ENCODE data around the gene ENPP3.

Gene ENPP3

GRCh38 chr6:131787079-131787478 lies 150.0 kb downstream of the ENPP3 start:
- no peak overlapping the region for H3K4me3 ChIP-seq
- no peak for TF ChIP-seq Cebpa-rat (IDR thresholded peaks at IDR 0.05)
- no peak overlapping the region for H3K9ac ChIP-seq
- H3K4me1 ChIP-seq: peaks cover 10 to 18% (median 13%) of the 10 kb centered on the region in 10 experiments; a peak in 17 of 20 replicates
- no peak overlapping the region for H3K27ac ChIP-seq
- H3K27me3 ChIP-seq: peaks cover 0 to 73% (median 7%) of the 10 kb centered on the region in 11 experiments; a peak in 10 of 22 replicates
- H3K36me3 ChIP-seq: no peaks in the 10 kb centered on the region
- H3K4me2 ChIP-seq: no peak overlapping the region
- H4K20me1 ChIP-seq: peaks cover 0 to 13% (median 0%) of the 10 kb centered on the region in 11 experiments; a peak in 2 of 22 replicates
- H3K9me3 ChIP-seq (replicated peaks in 1 of 11): peaks cover 0 to 42% (median 0%) of the 10 kb centered on the region in 11 experiments; a peak in 9 of 22 replicates

- H3K9ac ChIP-seq: no peak overlapping the region; a peak in 1 of 22 replicates
- peaks cover 0 to 36% (median 0%) of the 10 kb centered on the region in 11 experiments; a peak in 9 of 22 replicates for H3K9me3 ChIP-seq (replicated peaks in 1 of 11)
- peaks cover 0 to 73% (median 7%) of the 10 kb centered on the region in 11 experiments; a peak in 10 of 22 replicates for H3K27me3 ChIP-seq
- peaks cover 0 to 14% (median 0%) of the 10 kb centered on the region in 11 experiments; a peak in 2 of 22 replicates for H4K20me1 ChIP-seq
- no peaks in the 10 kb centered on the region for H3K36me3 ChIP-seq
- no peak for TF ChIP-seq Cebpa-rat (IDR thresholded peaks at IDR 0.05)
- peak overlapping the region in 1 of 11 experiments; percentile 37; a peak in 2 of 22 replicates for H3K27ac ChIP-seq
- peak overlapping the region in 3 of 11 experiments; percentile 10 to 31 (median 11); a peak in 2 of 22 replicates for H3K4me2 ChIP-seq
- H3K4me1 ChIP-seq: peaks cover 10 to 18% (median 13%) of the 10 kb centered on the region in 10 experiments; a peak in 17 of 20 replicates
- no peak overlapping the region for H3K4me3 ChIP-seq
Observed at GRCh38 chr6:131787766-131788712, 150.9 kb downstream of the ENPP3 start.

- Histone ChIP-seq H3K4me2 (peak overlapping the region in 8 of 11 experiments; percentile 2 to 41 (median 22); a peak in 7 of 22 replicates), H3K9me3 (replicated peaks in 1 of 11) (peaks cover 0 to 27% (median 0%) of the 10 kb centered on the region in 11 experiments; a peak in 9 of 22 replicates), H3K4me3 (no peak overlapping the region), H3K9ac (no peak overlapping the region), H3K36me3 (no peaks in the 10 kb centered on the region), H4K20me1 (peaks cover 0 to 14% (median 0%) of the 10 kb centered on the region in 11 experiments; a peak in 2 of 22 replicates), H3K4me1 (peaks cover 10 to 18% (median 13%) of the 10 kb centered on the region in 10 experiments; a peak in 17 of 20 replicates), H3K27me3 (peaks cover 0 to 71% (median 7%) of the 10 kb centered on the region in 11 experiments; a peak in 10 of 22 replicates), H3K27ac (peak overlapping the region in 1 of 11 experiments; percentile 41; a peak in 2 of 22 replicates)
- no peak for TF ChIP-seq Cebpa-rat (IDR thresholded peaks at IDR 0.05)
Observed at GRCh38 chr6:131789219-131789618, 152.1 kb downstream of the ENPP3 start.

GRCh38 chr6:131791476-131791875 lies 154.4 kb downstream of the ENPP3 start:
- H3K9me3 ChIP-seq (replicated peaks in 1 of 11): peaks cover 0 to 23% (median 0%) of the 10 kb centered on the region in 11 experiments; a peak in 8 of 22 replicates
- no peak overlapping the region for H3K4me3 ChIP-seq
- H3K27me3 ChIP-seq: peaks cover 0 to 71% (median 7%) of the 10 kb centered on the region in 11 experiments; a peak in 10 of 22 replicates
- H3K36me3 ChIP-seq: no peaks in the 10 kb centered on the region
- TF ChIP-seq Cebpa-rat (IDR thresholded peaks at IDR 0.05): no peak
- no peak overlapping the region for H3K9ac ChIP-seq
- H3K4me2 ChIP-seq: no peak overlapping the region
- no peak overlapping the region for H3K27ac ChIP-seq
- peaks cover 10 to 18% (median 13%) of the 10 kb centered on the region in 10 experiments; a peak in 17 of 20 replicates for H3K4me1 ChIP-seq
- peaks cover 0 to 14% (median 0%) of the 10 kb centered on the region in 11 experiments; a peak in 2 of 22 replicates for H4K20me1 ChIP-seq

GRCh38 chr6:131792091-131792496 lies 155.0 kb downstream of the ENPP3 start:
- no peaks in the 10 kb centered on the region for H3K36me3 ChIP-seq
- no peak overlapping the region for H3K9ac ChIP-seq
- H3K27me3 ChIP-seq: peaks cover 0 to 71% (median 7%) of the 10 kb centered on the region in 11 experiments; a peak in 11 of 22 replicates
- H3K4me3 ChIP-seq: no peak overlapping the region
- H3K4me2 ChIP-seq: no peak overlapping the region
- peaks cover 0 to 25% (median 0%) of the 10 kb centered on the region in 11 experiments; a peak in 7 of 22 replicates for H3K9me3 ChIP-seq (replicated peaks in 1 of 11)
- H3K4me1 ChIP-seq: peaks cover 10 to 18% (median 13%) of the 10 kb centered on the region in 10 experiments; a peak in 17 of 20 replicates
- no peak for TF ChIP-seq Cebpa-rat (IDR thresholded peaks at IDR 0.05)
- H4K20me1 ChIP-seq: peaks cover 0 to 14% (median 0%) of the 10 kb centered on the region in 11 experiments; a peak in 2 of 22 replicates
- H3K27ac ChIP-seq: no peak overlapping the region

GRCh38 chr6:131795366-131795765 lies 158.3 kb downstream of the ENPP3 start:
- no peak for TF ChIP-seq Cebpa-rat (IDR thresholded peaks at IDR 0.05)
- H4K20me1 ChIP-seq: peaks cover 0 to 8% (median 0%) of the 10 kb centered on the region in 11 experiments; a peak in 1 of 22 replicates
- H3K36me3 ChIP-seq: no peaks in the 10 kb centered on the region
- no peak overlapping the region for H3K4me3 ChIP-seq
- no peak overlapping the region for H3K4me2 ChIP-seq
- no peak overlapping the region for H3K27ac ChIP-seq
- H3K27me3 ChIP-seq: peaks cover 0 to 69% (median 0%) of the 10 kb centered on the region in 11 experiments; a peak in 9 of 22 replicates
- H3K4me1 ChIP-seq: no peaks in the 10 kb centered on the region
- peaks cover 0 to 45% (median 8%) of the 10 kb centered on the region in 11 experiments; a peak in 11 of 22 replicates for H3K9me3 ChIP-seq (replicated peaks in 1 of 11)
- no peak overlapping the region for H3K9ac ChIP-seq

All from BLaER1 treated with 17β-estradiol and CSF1 and Interleukin-3, amounts not matched to agents 10 nM and 100 nM (cell line).